Measurements from ENCODE around the gene GBP3.

DNA sequence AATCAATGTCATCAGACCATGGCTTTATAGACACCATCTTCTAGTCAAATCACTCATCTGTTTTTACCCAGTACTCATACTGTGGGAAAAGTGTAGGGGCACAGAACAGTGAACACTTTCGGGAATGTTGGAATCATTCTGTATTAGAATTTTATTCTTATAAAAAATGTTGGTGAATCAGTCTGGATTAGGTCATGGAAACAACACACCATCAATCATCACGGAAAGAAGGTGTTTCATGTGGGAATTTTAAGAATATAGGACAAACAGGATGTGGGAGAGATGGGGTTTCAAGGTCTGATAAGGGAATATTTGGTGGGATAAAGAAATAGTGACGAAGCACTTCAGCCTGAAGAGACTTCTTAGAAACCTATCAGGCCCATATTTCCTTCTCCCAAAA lies 25.1 kb upstream of the GBP3 start:
- TF ChIP-seq CTCF (conservative IDR thresholded peaks at IDR 0.05) (no peak), ZFX (IDR thresholded peaks at IDR 0.05) (no peak)
